Right lobe of liver (tissue), 6 donors: ENCODE data around the gene MSH4. TPM values are rescaled to one million over a fixed set of nuclear protein-coding genes. Genes with fewer than 3 reads are reported as not detected.

Experiments
- ATAC-seq, 4 donors: fragments of 200-7000 bp; cut with Tn5 transposase; one replicate each; pipeline ENCODE4 v1.9.1; 2020; ENCODE audit warnings: mild to moderate bottlenecking in 4 of 4, moderate library complexity in 4 of 4
- DNase-seq, 3 donors: peaks; one replicate each; pipeline ENCODE4 v3.0.0-alpha.2; 2020
- H3K27ac ChIP-seq, 3 donors: fragments of 200-600 bp; one replicate each; pipeline ENCODE4 v1.8.0; 2022
- H3K27me3 ChIP-seq, 2 donors: fragments of 200-600 bp; one replicate each; pipeline ENCODE4 v1.8.0; 2022
- H3K36me3 ChIP-seq, 4 donors: fragments of 200-600 bp; sonication (generic) in 1 of 4; one replicate each; pipeline versions ENCODE4 v1.5.1 to v1.8.0; 2017 to 2022; ENCODE audit warnings: control low read depth in 1 of 4
- H3K4me1 ChIP-seq, 4 donors: fragments of 200-600 bp; sonication (generic) in 1 of 4; one replicate each; pipeline versions ENCODE4 v1.5.1 to v1.8.0; 2017 to 2022; ENCODE audit warnings: control low read depth in 1 of 4
- H3K4me3 ChIP-seq, 3 donors: fragments of 200-600 bp; one replicate each; pipeline ENCODE4 v1.8.0; 2022
- H3K9me3 ChIP-seq, 4 donors: fragments of 200-600 bp; sonication (generic) in 1 of 4; one replicate each; pipeline versions ENCODE4 v1.5.1 to v1.8.0; 2017 to 2022; ENCODE audit warnings: control low read depth in 1 of 4
- CTCF ChIP-seq, 4 donors: fragments of 200-600 bp in 3 of 4; fragments of 450-650 bp in 1 of 4; IDR thresholded peaks; one replicate each; pipeline versions ENCODE4 v1.5.1 to v1.8.0; 2016 to 2022; ENCODE audit warnings: antibody characterized with exemption in 4 of 4, mild to moderate bottlenecking in 2 of 4
- POLR2A ChIP-seq: fragments of 450-650 bp; IDR thresholded peaks from one replicate; pipeline ENCODE4 v1.6.1; 2017; ENCODE audit warnings: antibody characterized with exemption, mild to moderate bottlenecking
- WGBS: methylation state at CpG from one replicate; pipeline ENCODE4 v1.1.6; 2018; ENCODE audit warnings: low coverage, low lambda C conversion rate; ENCODE audit not compliant: insufficient coverage; ENCODE audit errors: missing lambda C conversion rate; 5-methylcytosine and 5-hydroxymethylcytosine counted together
- intact Hi-C, 2 donors: fragments of 100-400 bp; cut with DNase I; formaldehyde crosslinking; loops; one replicate each; pipeline versions ENCODE4 v1.11.2 to v1.14.1; 2022
- small RNA-seq, 2 experiments: library from RNA; depleted of rRNA; stranded (forward); fragments of <200 nt; gene quantifications; one replicate each; pipeline ENCODE3, GENCODE V24; 2016
- total RNA-seq, 6 experiments: library from RNA; depleted of rRNA in 2 of 6; stranded (reverse); fragments of >200 nt in 2 of 6; fragmentation: NEBNext Ultra II Directional in 3 of 6; extraction: Animal tissue kit (Norgen Biotek cat#: 25700) in 3 of 6; gene quantifications; one replicate each; pipeline versions ENCODE4 v1.1.0 to v1.2.4, GENCODE V29; 2016 to 2023
- donor health status: DM: no; HTN: yes; CAD: no.
- donor health status: DM: no; HTN: no; CAD: no.
- donor health status: DM: no; HTN: no; CAD: no.
- donor health status: DM: no; HTN: yes; CAD: no.
- donor health status: DM: no; HTN: yes; CAD: no.

The MSH4 gene
- total RNA-seq, 6 experiments from 2014 or later: 0.05 to 0.09 (median 0.08) TPM; not detected in 2

- intact Hi-C loops: no loop called here
- peaks cover 0 to under 1% (median 0%) of the 10 kb centered on the region in 4 donors for H3K9me3 ChIP-seq
- no peaks in the 10 kb centered on the region for H3K36me3 ChIP-seq
- 58% methylated on average over 3 of the region's 3 CpGs for WGBS
- DNase-seq (no peak), ATAC-seq (no peak)
- no peaks in the 10 kb centered on the region for H3K27me3 ChIP-seq
- TF ChIP-seq POLR2A (no peak), CTCF (IDR thresholded peaks at IDR 0.05) (no peak)
- no peak overlapping the region for H3K4me3 ChIP-seq
- no peaks in the 10 kb centered on the region for H3K4me1 ChIP-seq
- H3K27ac ChIP-seq: no peak overlapping the region
Observed at GRCh38 chr1:75950176-75950575, 153.5 kb downstream of the MSH4 start.

GRCh38 chr1:75952016-75952415 is 155.3 kb downstream of the MSH4 start:
- Histone ChIP-seq H3K4me1 (no peaks in the 10 kb centered on the region), H3K27me3 (no peaks in the 10 kb centered on the region), H3K9me3 (no peaks in the 10 kb centered on the region), H3K27ac (no peak overlapping the region), H3K36me3 (no peaks in the 10 kb centered on the region), H3K4me3 (no peak overlapping the region)
- no peak for ATAC-seq
- DNase-seq: no peak
- TF ChIP-seq CTCF (IDR thresholded peaks at IDR 0.05) (no peak), POLR2A (no peak)
- 60% methylated on average over 1 of the region's 1 CpG for WGBS
- intact Hi-C loops: no loop called here

GRCh38 chr1:75953461-75953860 is 156.8 kb downstream of the MSH4 start:
- no peak for TF ChIP-seq CTCF (IDR thresholded peaks at IDR 0.05)
- no peak for TF ChIP-seq POLR2A
- H3K4me3 ChIP-seq: no peak overlapping the region
- DNase-seq: no peak
- H3K9me3 ChIP-seq: no peaks in the 10 kb centered on the region
- no peaks in the 10 kb centered on the region for H3K36me3 ChIP-seq
- 68% methylated on average over 4 of the region's 4 CpGs for WGBS
- H3K27me3 ChIP-seq: no peaks in the 10 kb centered on the region
- intact Hi-C loops: no loop called here
- no peak overlapping the region for H3K27ac ChIP-seq
- no peaks in the 10 kb centered on the region for H3K4me1 ChIP-seq
- no peak for ATAC-seq

- Histone ChIP-seq H3K27me3 (no peaks in the 10 kb centered on the region), H3K27ac (no peak overlapping the region), H3K4me1 (no peaks in the 10 kb centered on the region), H3K36me3 (no peaks in the 10 kb centered on the region), H3K9me3 (no peaks in the 10 kb centered on the region), H3K4me3 (no peak overlapping the region)
- TF ChIP-seq CTCF (IDR thresholded peaks at IDR 0.05) (no peak), POLR2A (no peak)
- intact Hi-C loops: no loop called here
- ATAC-seq: no peak
- DNase-seq: no peak
Observed at GRCh38 chr1:75954586-75954985, 157.9 kb downstream of the MSH4 start.

Small RNA genes within 50 kb of the gene (small RNA-seq; reads per million reads assigned to genes)
- gene SNORD45A: 0 reads per million in 2 experiments
- 0 reads per million in 2 experiments for gene SNORD45B
- 0 reads per million in 2 experiments for gene SNORD45C

Other genes with a start within 250 kb of the MSH4 start
- gene SLC44A5, start 185.8 kb upstream of the MSH4 start, total RNA-seq: 1 to 10 TPM in 1 of 6 experiments, under 1 TPM in 4, not detected in 1; 0.14 to 1.4 (median 0.59) TPM
- 100 to 1,000 TPM in 4 of 6 experiments, 10 to 100 TPM in 2; 71.9 to 168 (median 124) TPM for gene ACADM, start 72.2 kb upstream of the MSH4 start, total RNA-seq
- 10 to 100 TPM; 34.1 to 47.8 (median 41.4) TPM for gene RABGGTB, start 10.6 kb upstream of the MSH4 start, total RNA-seq
- not detected for gene ASB17, start 135.5 kb downstream of the MSH4 start, total RNA-seq